Tibial nerve (tissue), 3 donors: ENCODE measurements around the gene TRABD2B.

Experiments
- CTCF ChIP-seq, 5 experiments: fragments of 200-600 bp in 3 of 5; fragments of 450-650 bp in 2 of 5; sonication (generic) in 3 of 5; IDR thresholded peaks; one replicate each; pipeline ENCODE4 v1.5.1; 2016 to 2019; ENCODE audit warnings: antibody characterized with exemption in 5 of 5, mild to moderate bottlenecking in 3 of 5, moderate library complexity in 2 of 5
- POLR2A ChIP-seq, 2 donors: fragments of 450-650 bp; IDR thresholded peaks; one replicate each; pipeline ENCODE4 v1.6.1; 2017; ENCODE audit warnings: antibody characterized with exemption in 2 of 2, mild to moderate bottlenecking in 2 of 2, moderate library complexity in 2 of 2

- TF ChIP-seq CTCF (IDR thresholded peaks at IDR 0.05): no peak
- no peak for TF ChIP-seq POLR2A (IDR thresholded peaks at IDR 0.05)
Observed at GRCh38 chr1:47875036-47875435, 122.1 kb downstream of the TRABD2B start.
